Activated CD8-positive, alpha-beta T cell treated with anti-CD3 and anti-CD28 coated beads for 36 hours (primary cell): ENCODE data around the gene BDH2. TPM values are rescaled to one million over a fixed set of nuclear protein-coding genes. Genes with fewer than 3 reads are reported as not detected.

Experiments used
- ATAC-seq: fragments of 200-7000 bp; cut with Tn5 transposase; one replicate; pipeline ENCODE4 v1.10.0; 2021; ENCODE audit warnings: mild to moderate bottlenecking, moderate library complexity
- CTCF ChIA-PET: fragments of 350-600 bp; sonication (Branson Sonifier 250); formaldehyde crosslinking; loops from one replicate; lab custom pipeline; 2021; ENCODE audit warnings: antibody characterized with exemption; lab: Charles Lee
- POLR2A ChIA-PET: fragments of 350-600 bp; sonication (Branson Sonifier 250); formaldehyde crosslinking; loops from one replicate; lab custom pipeline; 2021; ENCODE audit warnings: antibody characterized with exemption; lab: Charles Lee
- DNase-seq: peaks from one replicate; pipeline ENCODE4 v3.0.0-alpha.2; 2020
- H3K27ac Mint-ChIP-seq: one replicate; pipeline ENCODE4 v1.8.0; 2021; ENCODE audit warnings: mild to moderate bottlenecking, mixed read lengths
- H3K27me3 Mint-ChIP-seq: one replicate; pipeline ENCODE4 v1.8.0; 2021; ENCODE audit warnings: mixed read lengths
- H3K36me3 Mint-ChIP-seq: one replicate; pipeline ENCODE4 v1.8.0; 2021; ENCODE audit warnings: low read depth, mixed read lengths
- H3K4me1 Mint-ChIP-seq: one replicate; pipeline ENCODE4 v1.8.0; 2021; ENCODE audit warnings: low read depth, mixed read lengths
- H3K4me3 Mint-ChIP-seq: one replicate; pipeline ENCODE4 v1.8.0; 2021; ENCODE audit warnings: mild to moderate bottlenecking, moderate library complexity, mixed read lengths
- H3K9me3 Mint-ChIP-seq: one replicate; pipeline ENCODE4 v1.8.0; 2021; ENCODE audit warnings: mixed read lengths
- CTCF ChIP-seq: fragments of 200-600 bp; IDR thresholded peaks from one replicate; pipeline ENCODE4 v1.8.0; 2022; ENCODE audit warnings: antibody characterized with exemption, mild to moderate bottlenecking
- intact Hi-C: fragments of 100-400 bp; cut with micrococcal nuclease; formaldehyde crosslinking; loops from one replicate; pipeline ENCODE4 v1.10.0; 2022
- total RNA-seq, 2 experiments: library from RNA; stranded (reverse); gene quantifications; one replicate each; pipeline ENCODE4 v1.2.3, GENCODE V29; 2021

Gene BDH2
- total RNA-seq = 10 to 100 TPM; 17.0 to 19.4 TPM

- peak within 1 kb of the TSS; percentile 90 for H3K27ac Mint-ChIP-seq
- CTCF ChIA-PET = interaction anchor here (0.6 to 4.6 kb wide), 31 partner anchors 8 to 675 kb away, joined by 3 to 25 read pairs (median 4); partner anchors contain the start of genes SLC9B1 and SLC9B2
These were observed at the start of gene BDH2 for GRCh38 chr4:103099691-103100392. Gene BDH2, minus strand, starts transcription at chr4:103099834. Its CDS starts 3,580 bp downstream, at chr4:103096254.

GRCh38 chr4:103144926-103145325 is 45.3 kb upstream of the BDH2 start:
- POLR2A ChIA-PET = no interaction called here
- no peak for TF ChIP-seq CTCF
- Mint-ChIP-seq H3K4me3 (no peak overlapping the region), H3K27me3 (no peaks in the 10 kb centered on the region), H3K9me3 (peaks cover 2% of the 10 kb centered on the region), H3K36me3 (peaks cover 54% of the 10 kb centered on the region), H3K4me1 (no peaks in the 10 kb centered on the region), H3K27ac (no peak overlapping the region)
- ATAC-seq = no peak
- DNase-seq = no peak
- intact Hi-C loops = no loop called here
- CTCF ChIA-PET = interaction anchor here (1.0 kb wide), 1 partner anchor 10 kb away, joined by 3 read pairs; no protein-coding TSS in a partner anchor

More at GRCh38 chr4:103099691-103100392, at the start of gene BDH2:
- DNase-seq = peak; percentile 49
- peak; percentile 77 for TF ChIP-seq CTCF
- intact Hi-C loops = loop anchor here (5.0 to 10.0 kb wide), 2 partner anchors 478 to 665 kb away; no protein-coding TSS in a partner anchor
- ATAC-seq = peak; percentile 97
- H3K9me3 Mint-ChIP-seq = no peaks in the 10 kb centered on the region
- POLR2A ChIA-PET = interaction anchor here (0.6 to 2.6 kb wide), 4 partner anchors 19 to 339 kb away, joined by 3 to 6 read pairs (median 3); partner anchors contain the start of genes MANBA and SLC9B2
- H3K4me1 Mint-ChIP-seq = peaks cover 23% of the 10 kb centered on the region
- peak within 1 kb of the TSS; percentile 90 for H3K4me3 Mint-ChIP-seq
- no peaks in the 10 kb centered on the region for H3K27me3 Mint-ChIP-seq
- no peaks in the 10 kb centered on the region for H3K36me3 Mint-ChIP-seq

GRCh38 chr4:103137446-103137827 is 37.8 kb upstream of the BDH2 start:
- Mint-ChIP-seq H3K4me1 (peaks cover 7% of the 10 kb centered on the region), H3K36me3 (peaks cover 36% of the 10 kb centered on the region), H3K27me3 (no peaks in the 10 kb centered on the region), H3K27ac (no peak overlapping the region), H3K9me3 (no peaks in the 10 kb centered on the region), H3K4me3 (no peak overlapping the region)
- DNase-seq (no peak), ATAC-seq (no peak)
- ChIA-PET CTCF (no interaction called here), POLR2A (no interaction called here)
- no peak for TF ChIP-seq CTCF
- intact Hi-C loops = no loop called here

- DNase-seq = no peak
- Mint-ChIP-seq H3K4me3 (no peak overlapping the region), H3K27ac (no peak overlapping the region), H3K27me3 (no peaks in the 10 kb centered on the region), H3K4me1 (peaks cover 7% of the 10 kb centered on the region), H3K36me3 (peaks cover 32% of the 10 kb centered on the region), H3K9me3 (no peaks in the 10 kb centered on the region)
- ChIA-PET POLR2A (no interaction called here), CTCF (no interaction called here)
- TF ChIP-seq CTCF = no peak
- ATAC-seq = no peak
- intact Hi-C loops = no loop called here
These were observed 37.2 kb upstream of the BDH2 start for GRCh38 chr4:103136671-103137445.
